Peyer's patch (tissue), 4 donors: Measurements from ENCODE around the gene AKAP1.

Source experiments
- POLR2A ChIP-seq, 2 donors: fragments of 450-650 bp; IDR thresholded peaks; one replicate each; pipeline ENCODE4 v1.5.1; 2017; ENCODE audit warnings: antibody characterized with exemption in 2 of 2, mild to moderate bottlenecking in 2 of 2, moderate library complexity in 2 of 2
- TF ChIP-seq, protein P1 (sequence below), 6 experiments: fragments of 450-650 bp in 4 of 6; fragments of 200-600 bp in 2 of 6; sonication (generic) in 1 of 6; IDR thresholded peaks; one replicate each; pipeline ENCODE4 v1.5.1; 2017 to 2019; ENCODE audit warnings: antibody characterized with exemption in 6 of 6, mild to moderate bottlenecking in 3 of 6, moderate library complexity in 1 of 6

GRCh38 chr17:57080718-57081117 is 4.3 kb upstream of the AKAP1 start:
- TF ChIP-seq, protein P1, sequence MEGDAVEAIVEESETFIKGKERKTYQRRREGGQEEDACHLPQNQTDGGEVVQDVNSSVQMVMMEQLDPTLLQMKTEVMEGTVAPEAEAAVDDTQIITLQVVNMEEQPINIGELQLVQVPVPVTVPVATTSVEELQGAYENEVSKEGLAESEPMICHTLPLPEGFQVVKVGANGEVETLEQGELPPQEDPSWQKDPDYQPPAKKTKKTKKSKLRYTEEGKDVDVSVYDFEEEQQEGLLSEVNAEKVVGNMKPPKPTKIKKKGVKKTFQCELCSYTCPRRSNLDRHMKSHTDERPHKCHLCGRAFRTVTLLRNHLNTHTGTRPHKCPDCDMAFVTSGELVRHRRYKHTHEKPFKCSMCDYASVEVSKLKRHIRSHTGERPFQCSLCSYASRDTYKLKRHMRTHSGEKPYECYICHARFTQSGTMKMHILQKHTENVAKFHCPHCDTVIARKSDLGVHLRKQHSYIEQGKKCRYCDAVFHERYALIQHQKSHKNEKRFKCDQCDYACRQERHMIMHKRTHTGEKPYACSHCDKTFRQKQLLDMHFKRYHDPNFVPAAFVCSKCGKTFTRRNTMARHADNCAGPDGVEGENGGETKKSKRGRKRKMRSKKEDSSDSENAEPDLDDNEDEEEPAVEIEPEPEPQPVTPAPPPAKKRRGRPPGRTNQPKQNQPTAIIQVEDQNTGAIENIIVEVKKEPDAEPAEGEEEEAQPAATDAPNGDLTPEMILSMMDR (IDR thresholded peaks at IDR 0.05), result no peak
- TF ChIP-seq POLR2A (IDR thresholded peaks at IDR 0.05), result no peak
